ENCODE data around the gene UBXN7.
"Not testable (repeated sequence)": the region's sequence is repeated elsewhere in the genome, so short reads cannot be mapped to it uniquely, and the experiment has no call there.

- TF ChIP-seq CTCF (IDR thresholded peaks at IDR 0.05; ENCODE audit: low read depth, low read length); EZH2phosphoT487 (IDR thresholded peaks at IDR 0.05; ENCODE audit: low read depth): not testable (repeated sequence)
Measured at GRCh38 chr3:196385446-196385845, 46.8 kb downstream of the UBXN7 start.

Measured in OCI-LY3 (cell line).